Measurements from ENCODE around the gene POGK. TPM values are rescaled to one million over a fixed set of nuclear protein-coding genes. Genes with fewer than 3 reads are reported as not detected.

POGK gene
- total RNA-seq, 1 donor from 2014 or later, result 14.1 TPM

- Histone ChIP-seq H3K36me3 (no peaks in the 10 kb centered on the region), H3K4me3 (no peak overlapping the region), H3K9me3 (replicated peaks) (peaks cover 10% of the 10 kb centered on the region), H3K27ac (replicated peaks) (no peak overlapping the region), H3K27me3 (ENCODE audit: low read depth) (peaks cover 27% of the 10 kb centered on the region), H3K4me1 (no peaks in the 10 kb centered on the region)
- DNase-seq, result no peak
- no peak for TF ChIP-seq CTCF (IDR thresholded peaks at IDR 0.05; ENCODE audit: borderline replicate concordance)
- intact Hi-C loops (cut with micrococcal nuclease), result no loop called here
Observed at GRCh38 chr1:166895766-166896165, 56.5 kb downstream of the POGK start.

- H3K36me3 ChIP-seq, result no peaks in the 10 kb centered on the region
- peaks cover 10% of the 10 kb centered on the region for H3K9me3 ChIP-seq (replicated peaks)
- peaks cover 10% of the 10 kb centered on the region for H3K4me1 ChIP-seq
- no peak for DNase-seq
- no peak overlapping the region for H3K4me3 ChIP-seq
- peaks cover 5% of the 10 kb centered on the region for H3K27me3 ChIP-seq (ENCODE audit: low read depth)
- no peak overlapping the region for H3K27ac ChIP-seq (replicated peaks)
- intact Hi-C loops (cut with micrococcal nuclease), result no loop called here
- no peak for TF ChIP-seq CTCF (IDR thresholded peaks at IDR 0.05; ENCODE audit: borderline replicate concordance)
Observed at GRCh38 chr1:166899769-166900168, 60.5 kb downstream of the POGK start.

DNA sequence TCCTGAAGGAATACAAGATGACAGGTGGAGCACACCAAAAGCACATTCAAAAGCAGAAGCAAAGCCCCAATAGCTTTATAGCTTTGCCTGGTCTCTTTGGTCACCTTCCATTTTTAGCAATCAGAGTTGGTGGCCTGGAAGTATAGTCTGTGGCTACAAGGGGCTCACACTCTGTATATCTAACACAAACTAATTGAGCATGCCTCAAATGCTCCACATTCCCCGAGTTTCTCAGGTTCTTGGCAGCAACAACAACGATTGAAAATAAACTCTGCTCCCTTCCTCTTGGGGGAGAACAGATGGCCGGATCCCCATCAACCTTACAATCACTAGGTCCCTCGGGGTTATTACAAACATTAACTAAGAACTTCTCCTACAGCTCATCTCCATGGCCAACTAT, 61.7 kb downstream of the POGK start:
- intact Hi-C loops (cut with micrococcal nuclease), result no loop called here

DNA sequence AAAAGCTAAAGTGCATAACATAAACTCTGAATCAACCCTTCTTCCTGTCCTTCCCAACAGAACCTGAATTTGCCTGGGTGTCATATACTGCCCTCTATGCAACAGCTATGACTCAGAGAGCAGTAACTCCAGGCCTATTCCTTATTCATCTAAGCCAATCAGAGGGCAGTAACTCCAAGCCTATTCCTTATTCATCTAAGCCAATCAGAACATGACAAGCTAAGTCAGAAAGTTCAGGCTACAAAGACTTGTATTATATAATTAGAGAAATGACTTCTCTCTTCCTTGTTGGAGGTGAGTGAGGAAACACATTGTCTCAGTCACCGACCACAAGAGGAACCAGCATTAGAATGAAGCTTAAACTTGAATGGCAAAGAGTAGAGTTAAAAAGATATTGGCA, 63.0 kb downstream of the POGK start:
- Histone ChIP-seq H3K4me3 (no peak overlapping the region), H3K27me3 (ENCODE audit: low read depth) (no peaks in the 10 kb centered on the region), H3K36me3 (no peaks in the 10 kb centered on the region), H3K4me1 (peaks cover 10% of the 10 kb centered on the region), H3K27ac (replicated peaks) (no peak overlapping the region), H3K9me3 (replicated peaks) (peaks cover 9% of the 10 kb centered on the region)
- TF ChIP-seq CTCF (IDR thresholded peaks at IDR 0.05; ENCODE audit: borderline replicate concordance), result no peak
- intact Hi-C loops (cut with micrococcal nuclease), result no loop called here
- DNase-seq, result no peak

More for the DNA sequence above, 61.7 kb downstream of the POGK start:
- no peak for TF ChIP-seq CTCF (IDR thresholded peaks at IDR 0.05; ENCODE audit: borderline replicate concordance)
- no peaks in the 10 kb centered on the region for H3K27me3 ChIP-seq (ENCODE audit: low read depth)
- H3K36me3 ChIP-seq, result no peaks in the 10 kb centered on the region
- H3K4me3 ChIP-seq, result no peak overlapping the region
- no peak overlapping the region for H3K27ac ChIP-seq (replicated peaks)
- DNase-seq, result no peak
- H3K4me1 ChIP-seq, result peaks cover 10% of the 10 kb centered on the region
- peaks cover 10% of the 10 kb centered on the region for H3K9me3 ChIP-seq (replicated peaks)

GRCh38 chr1:166903232-166903631, 64.0 kb downstream of the POGK start:
- H3K4me3 ChIP-seq, result no peak overlapping the region
- no peak for DNase-seq
- no peaks in the 10 kb centered on the region for H3K27me3 ChIP-seq (ENCODE audit: low read depth)
- H3K9me3 ChIP-seq (replicated peaks), result no peaks in the 10 kb centered on the region
- H3K36me3 ChIP-seq, result no peaks in the 10 kb centered on the region
- no peak overlapping the region for H3K27ac ChIP-seq (replicated peaks)
- peaks cover 10% of the 10 kb centered on the region for H3K4me1 ChIP-seq
- intact Hi-C loops (cut with micrococcal nuclease), result no loop called here
- TF ChIP-seq CTCF (IDR thresholded peaks at IDR 0.05; ENCODE audit: borderline replicate concordance), result no peak

DNA sequence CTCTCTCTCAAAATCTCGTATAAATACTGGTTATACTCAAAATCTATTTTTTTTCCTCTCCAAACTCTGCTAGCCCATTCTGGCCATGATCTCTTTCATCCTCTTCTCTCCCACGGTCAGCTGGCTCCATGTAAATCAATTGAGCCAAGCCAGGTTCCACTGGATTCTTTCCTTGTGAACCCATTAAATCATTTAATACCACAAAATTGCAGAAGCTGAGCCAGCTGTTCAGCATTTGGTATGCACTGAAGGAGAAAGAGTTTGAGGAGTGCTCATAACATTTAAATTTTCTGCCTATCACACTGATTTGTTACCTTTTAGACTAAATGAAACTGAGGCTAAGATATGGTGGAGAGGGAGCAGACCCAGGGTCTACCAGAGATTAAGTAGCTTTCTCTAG, 65.9 kb downstream of the POGK start:
- TF ChIP-seq CTCF (IDR thresholded peaks at IDR 0.05; ENCODE audit: borderline replicate concordance), result no peak
- H3K27me3 ChIP-seq (ENCODE audit: low read depth), result peaks cover 5% of the 10 kb centered on the region
- intact Hi-C loops (cut with micrococcal nuclease), result no loop called here
- no peaks in the 10 kb centered on the region for H3K36me3 ChIP-seq
- peaks cover 10% of the 10 kb centered on the region for H3K4me1 ChIP-seq
- no peaks in the 10 kb centered on the region for H3K9me3 ChIP-seq (replicated peaks)
- no peak overlapping the region for H3K27ac ChIP-seq (replicated peaks)
- H3K4me3 ChIP-seq, result no peak overlapping the region
- DNase-seq, result no peak
